AG20443 (cell line): ENCODE results near the gene C2CD2L.
A peak's percentile ranks its signal among the peaks of the same experiment; 100 is the strongest.
"Not testable (repeated sequence)": the region's sequence is repeated elsewhere in the genome, so short reads cannot be mapped to it uniquely, and the experiment has no call there.

Experiments
- DNase-seq: peaks from one replicate; pipeline ENCODE4 v3.0.0; 2012; ENCODE audit warnings: low spot score, mixed read lengths

Gene C2CD2L

GRCh38 chr11:119152043-119152442 lies 44.9 kb downstream of the C2CD2L start:
- no peak for DNase-seq

- DNase-seq = no peak
Measured at GRCh38 chr11:119152604-119153003, 45.5 kb downstream of the C2CD2L start.

GRCh38 chr11:119153049-119153818 lies 46.1 kb downstream of the C2CD2L start:
- DNase-seq = no peak

GRCh38 chr11:119154178-119154577 lies 47.0 kb downstream of the C2CD2L start:
- no peak for DNase-seq

GRCh38 chr11:119155733-119156492 lies 48.8 kb downstream of the C2CD2L start:
- DNase-seq = peak; percentile 44

GRCh38 chr11:119156496-119156895 lies 49.4 kb downstream of the C2CD2L start:
- DNase-seq = no peak

GRCh38 chr11:119157063-119157462 lies 49.9 kb downstream of the C2CD2L start:
- DNase-seq = no peak

GRCh38 chr11:119158467-119158866 lies 51.3 kb downstream of the C2CD2L start:
- DNase-seq = no peak

- no peak for DNase-seq
Measured at GRCh38 chr11:119160151-119160550, 53.0 kb downstream of the C2CD2L start.

- DNase-seq = no peak
Measured at GRCh38 chr11:119161871-119162270, 54.7 kb downstream of the C2CD2L start.

GRCh38 chr11:119166368-119167076 lies 59.4 kb downstream of the C2CD2L start:
- peak; percentile 61 for DNase-seq

GRCh38 chr11:119167077-119167458 lies 59.9 kb downstream of the C2CD2L start:
- DNase-seq = not testable (repeated sequence)

- no peak for DNase-seq
Measured at GRCh38 chr11:119167933-119168332, 60.8 kb downstream of the C2CD2L start.
